Endothelial cell of umbilical vein (primary cell): Measurements from ENCODE around the gene TTC27. TPM values are rescaled to one million over a fixed set of nuclear protein-coding genes. Genes with fewer than 3 reads are reported as not detected.

ENCODE experiments used
- BruUV-seq: library from RNA; stranded (reverse); fragments of 400-500 nt; replicated peaks from 2 replicates; lab custom pipeline; 2021; lab: Mats Ljungman, UMichigan
- CTCF ChIA-PET: fragments of 300-600, 350-600 bp; sonication (Branson Sonifier 250); formaldehyde crosslinking; loops from one replicate; lab custom pipeline; 2021; ENCODE audit warnings: antibody characterized with exemption, inconsistent platforms; lab: Charles Lee
- POLR2A ChIA-PET: fragments of 300-600, 350-600 bp; sonication (Branson Sonifier 250); formaldehyde crosslinking; loops from one replicate; lab custom pipeline; 2021; ENCODE audit warnings: antibody characterized with exemption, inconsistent platforms; lab: Charles Lee
- DNase-seq: peaks from one replicate; pipeline ENCODE4 v3.0.0-alpha.2; 2011; ENCODE audit warnings: low read depth, low spot score
- FAIRE-seq: peaks from 2 replicates; lab custom pipeline; 2011; peaks lifted over from hg19 to GRCh38; lab: Jason Lieb, UNC
- H2AFZ ChIP-seq: 2 replicates; pipeline ENCODE4 v1.6.0; 2012; ENCODE audit warnings: low read depth, low read length, control low read depth, inconsistent platforms
- H3K27ac ChIP-seq: 2 replicates; pipeline ENCODE4 v1.5.1; 2011; ENCODE audit warnings: low read depth, mild to moderate bottlenecking, control low read depth, low read length, moderate library complexity; ENCODE audit not compliant: insufficient read depth
- H3K27me3 ChIP-seq, 2 experiments: 2 replicates each; pipeline versions ENCODE4 v1.6.0 to v1.6.1; 2011; ENCODE audit warnings: low read length in 2 of 2, mixed read lengths in 1 of 2; ENCODE audit not compliant: control insufficient read depth in 2 of 2, insufficient read depth in 2 of 2
- H3K36me3 ChIP-seq, 2 experiments: 2 replicates in 1 of 2; 3 replicates in 1 of 2; pipeline ENCODE4 v1.5.1; 2011; ENCODE audit warnings: low read length in 2 of 2, mild to moderate bottlenecking in 1 of 2, moderate library complexity in 1 of 2; ENCODE audit not compliant: control insufficient read depth in 2 of 2, insufficient read depth in 2 of 2; ENCODE audit errors: extremely low read depth in 1 of 2
- H3K4me1 ChIP-seq: 3 replicates; pipeline ENCODE4 v1.5.1; 2011; ENCODE audit warnings: mild to moderate bottlenecking, low read length; ENCODE audit not compliant: control insufficient read depth, insufficient read depth; ENCODE audit errors: extremely low read depth
- H3K4me2 ChIP-seq: 2 replicates; pipeline ENCODE4 v1.6.1; 2011; ENCODE audit warnings: low read length, control low read depth, mixed read lengths; ENCODE audit not compliant: insufficient read depth
- H3K4me3 ChIP-seq, 3 experiments: fragments of 200-600 bp in 1 of 3; sonication (generic), shearing (Covaris generic) in 1 of 3; replicated peaks in 1 of 3; 2 replicates each; pipeline ENCODE4 v1.5.1; 2011 to 2016; ENCODE audit warnings: control low read depth in 3 of 3, low read length in 3 of 3, mild to moderate bottlenecking in 2 of 3, inconsistent platforms in 1 of 3, low read depth in 1 of 3, moderate library complexity in 1 of 3; ENCODE audit not compliant: insufficient read depth in 1 of 3
- H3K79me2 ChIP-seq: 2 replicates; pipeline ENCODE4 v1.6.0; 2012; ENCODE audit warnings: low read length, inconsistent platforms; ENCODE audit not compliant: control insufficient read depth, insufficient read depth
- H3K9ac ChIP-seq: replicated peaks from 2 replicates; pipeline ENCODE3; 2011; ENCODE audit warnings: low read length, control low read depth; ENCODE audit not compliant: insufficient read depth; ENCODE audit errors: extremely low read depth
- H3K9me1 ChIP-seq: replicated peaks from 3 replicates; pipeline ENCODE4 v1.6.0; 2011; ENCODE audit warnings: mild to moderate bottlenecking, low read length; ENCODE audit not compliant: control insufficient read depth, insufficient read depth; ENCODE audit errors: extremely low read depth
- H3K9me3 ChIP-seq: replicated peaks from 2 replicates; pipeline ENCODE4 v1.5.1; 2012; ENCODE audit warnings: low read length, inconsistent platforms; ENCODE audit not compliant: control insufficient read depth, insufficient read depth
- H4K20me1 ChIP-seq: replicated peaks from 2 replicates; pipeline ENCODE3; 2011; ENCODE audit warnings: mild to moderate bottlenecking, low read length; ENCODE audit not compliant: control insufficient read depth, insufficient read depth; ENCODE audit errors: extremely low read depth
- EZH2 ChIP-seq: IDR thresholded peaks from 2 replicates; pipeline ENCODE4 v1.6.1; 2012; ENCODE audit warnings: borderline replicate concordance, low read depth, mild to moderate bottlenecking, moderate library complexity, low read length, inconsistent platforms; ENCODE audit not compliant: severe bottlenecking
- FOS ChIP-seq: IDR thresholded peaks from 2 replicates; pipeline ENCODE4 v1.6.1; 2011; ENCODE audit warnings: mild to moderate bottlenecking, low read length, moderate library complexity, borderline replicate concordance; ENCODE audit not compliant: insufficient read depth
- GATA2 ChIP-seq: IDR thresholded peaks from 2 replicates; pipeline ENCODE4 v1.7.0; 2011; ENCODE audit warnings: low read depth, mild to moderate bottlenecking, moderate library complexity, mixed read lengths, low read length; ENCODE audit not compliant: insufficient read length, insufficient read depth
- JUN ChIP-seq: IDR thresholded peaks from 2 replicates; pipeline ENCODE4 v1.6.1; 2011; ENCODE audit warnings: borderline replicate concordance, low read depth; ENCODE audit not compliant: insufficient read length, insufficient read depth
- MAX ChIP-seq: IDR thresholded peaks from 2 replicates; pipeline ENCODE4 v1.6.1; 2011; ENCODE audit not compliant: insufficient read depth, insufficient read length
- MYC ChIP-seq: IDR thresholded peaks from one replicate; pipeline ENCODE4 v1.6.1; 2011; ENCODE audit warnings: mild to moderate bottlenecking, low read depth, low read length
- POLR2A ChIP-seq: IDR thresholded peaks from 2 replicates; pipeline ENCODE4 v1.6.1; 2012; ENCODE audit warnings: low read depth, mild to moderate bottlenecking, control low read depth, low read length
- POLR2AphosphoS5 ChIP-seq: IDR thresholded peaks from 2 replicates; pipeline ENCODE4 v1.6.1; 2012; ENCODE audit warnings: low read depth, mild to moderate bottlenecking, control low read depth, low read length, moderate library complexity; ENCODE audit not compliant: insufficient read depth
- dilution Hi-C: fragments of 300-500 bp; cut with MboI; formaldehyde crosslinking; loops from one replicate; pipeline ENCODE4 v1.15.0; 2019; ENCODE audit warnings: low sequenced_read_pairs; ENCODE audit not compliant: extremely low pct_ligation_motif_present
- intact Hi-C: fragments of 100-400 bp; cut with micrococcal nuclease; formaldehyde crosslinking; loops from one replicate; pipeline ENCODE4 v1.10.0; 2022
- polyA plus RNA-seq, 4 experiments: library from polyadenylated mRNA; depleted of rRNA in 3 of 4; stranded (reverse) in 3 of 4; unstranded in 1 of 4; fragments of >200 nt; gene quantifications; 2 replicates each; pipeline versions ENCODE4 v1.2.1 to v1.2.3, GENCODE V29; 2011 to 2012; ENCODE audit warnings: missing spikeins in 1 of 4
- total RNA-seq: library from RNA; stranded (reverse); gene quantifications from 2 replicates; pipeline ENCODE4 v1.2.3, GENCODE V29; 2021
- TF ChIP-seq, protein P1 (sequence below), 2 donors: IDR thresholded peaks; 1 replicate in 1 of 2; 2 replicates in 1 of 2; pipeline ENCODE4 v1.5.1; 2011; ENCODE audit warnings: low read length in 2 of 2, mild to moderate bottlenecking in 2 of 2, moderate library complexity in 2 of 2, control low read depth in 1 of 2, inconsistent platforms in 1 of 2, low read depth in 1 of 2; ENCODE audit not compliant: insufficient read depth in 1 of 2; ENCODE audit errors: extremely low read depth in 1 of 2

The TTC27 gene
- total and polyA plus RNA-seq, 2 donors (not counting 3 experiments of a cell fraction or from before 2014, with no cell fraction given), result 16.3 to 20.1 TPM

DNA sequence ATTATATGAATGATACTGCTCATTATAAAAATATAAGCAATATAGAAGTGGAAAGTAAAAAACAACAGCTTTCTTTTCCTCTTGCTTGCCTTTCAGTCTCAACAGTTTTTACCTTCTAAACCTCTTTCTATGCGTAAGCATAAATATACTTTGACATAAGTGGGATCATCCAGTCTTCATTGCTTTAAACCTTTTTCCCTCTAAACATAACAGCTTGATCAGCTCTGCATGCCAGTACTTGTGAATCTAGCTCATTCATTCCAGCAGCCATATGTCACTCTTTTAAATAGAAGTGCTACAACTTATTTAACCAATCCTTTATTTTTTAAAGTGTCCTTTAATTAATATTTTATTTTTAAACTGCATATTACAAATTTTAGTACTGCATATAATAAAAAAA, 88.1 kb downstream of the TTC27 start:
- FAIRE-seq (no peak), DNase-seq (no peak)
- H2AFZ ChIP-seq, result no peak overlapping the region
- intact Hi-C loops (no loop called here), dilution Hi-C loops (no loop called here)
- H3K4me2 ChIP-seq, result no peak overlapping the region
- H3K79me2 ChIP-seq, result no peaks in the 10 kb centered on the region
- no peaks in the 10 kb centered on the region for H3K9me3 ChIP-seq
- no peak overlapping the region for H3K4me3 ChIP-seq
- H3K36me3 ChIP-seq, result no peaks in the 10 kb centered on the region
- POLR2A ChIA-PET, result no interaction called here
- no peaks in the 10 kb centered on the region for H3K27me3 ChIP-seq
- no peak overlapping the region for H3K27ac ChIP-seq
- H4K20me1 ChIP-seq, result no peaks in the 10 kb centered on the region
- TF ChIP-seq, protein P1, sequence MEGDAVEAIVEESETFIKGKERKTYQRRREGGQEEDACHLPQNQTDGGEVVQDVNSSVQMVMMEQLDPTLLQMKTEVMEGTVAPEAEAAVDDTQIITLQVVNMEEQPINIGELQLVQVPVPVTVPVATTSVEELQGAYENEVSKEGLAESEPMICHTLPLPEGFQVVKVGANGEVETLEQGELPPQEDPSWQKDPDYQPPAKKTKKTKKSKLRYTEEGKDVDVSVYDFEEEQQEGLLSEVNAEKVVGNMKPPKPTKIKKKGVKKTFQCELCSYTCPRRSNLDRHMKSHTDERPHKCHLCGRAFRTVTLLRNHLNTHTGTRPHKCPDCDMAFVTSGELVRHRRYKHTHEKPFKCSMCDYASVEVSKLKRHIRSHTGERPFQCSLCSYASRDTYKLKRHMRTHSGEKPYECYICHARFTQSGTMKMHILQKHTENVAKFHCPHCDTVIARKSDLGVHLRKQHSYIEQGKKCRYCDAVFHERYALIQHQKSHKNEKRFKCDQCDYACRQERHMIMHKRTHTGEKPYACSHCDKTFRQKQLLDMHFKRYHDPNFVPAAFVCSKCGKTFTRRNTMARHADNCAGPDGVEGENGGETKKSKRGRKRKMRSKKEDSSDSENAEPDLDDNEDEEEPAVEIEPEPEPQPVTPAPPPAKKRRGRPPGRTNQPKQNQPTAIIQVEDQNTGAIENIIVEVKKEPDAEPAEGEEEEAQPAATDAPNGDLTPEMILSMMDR (IDR thresholded peaks at IDR 0.05; ENCODE audit: extremely low read depth in 1 of 2, insufficient read depth in 1 of 2, low read depth in 1 of 2, low read length in 2 of 2), result no peak
- TF ChIP-seq FOS, result no peak
- TF ChIP-seq MYC, result no peak
- TF ChIP-seq JUN, result no peak
- no peak for TF ChIP-seq POLR2A
- TF ChIP-seq MAX, result no peak
- TF ChIP-seq GATA2, result no peak
- TF ChIP-seq EZH2, result no peak
- TF ChIP-seq POLR2AphosphoS5, result no peak
- no TSS peak for BruUV-seq
- CTCF ChIA-PET, result no interaction called here
- no peak overlapping the region for H3K9ac ChIP-seq
- peaks cover 9% of the 10 kb centered on the region for H3K4me1 ChIP-seq
- H3K9me1 ChIP-seq, result no peaks in the 10 kb centered on the region
